Thymus (tissue), 11 donors: ENCODE results near the gene SAMM50. TPM values are rescaled to one million over a fixed set of nuclear protein-coding genes. Genes with fewer than 3 reads are reported as not detected.

Source experiments
- DNase-seq, 9 donors: peaks; one replicate each; pipeline ENCODE4 v3.0.0-alpha.2; 2013; ENCODE audit warnings: low spot score in 9 of 9, low read depth in 6 of 9, missing footprints in 1 of 9
- H3K27ac ChIP-seq, 2 donors: one replicate each; pipeline ENCODE4 v1.5.1; 2013; ENCODE audit warnings: control low read depth in 1 of 2, low read depth in 1 of 2, low read length in 1 of 2, mild to moderate bottlenecking in 1 of 2, moderate library complexity in 1 of 2
- H3K27me3 ChIP-seq, 2 donors: one replicate each; pipeline ENCODE4 v1.5.1; 2013; ENCODE audit warnings: low read length in 1 of 2; ENCODE audit not compliant: control insufficient read depth in 2 of 2, insufficient read depth in 1 of 2
- H3K36me3 ChIP-seq, 2 donors: one replicate each; pipeline ENCODE4 v1.5.1; 2013; ENCODE audit warnings: low read length in 1 of 2, mild to moderate bottlenecking in 1 of 2, moderate library complexity in 1 of 2; ENCODE audit not compliant: control insufficient read depth in 2 of 2, insufficient read depth in 2 of 2
- H3K4me1 ChIP-seq, 2 donors: one replicate each; pipeline ENCODE4 v1.5.1; 2013; ENCODE audit warnings: low read length in 2 of 2; ENCODE audit not compliant: control insufficient read depth in 2 of 2, insufficient read depth in 2 of 2
- H3K4me3 ChIP-seq, 2 donors: one replicate each; pipeline ENCODE4 v1.5.1; 2013; ENCODE audit warnings: low read length in 2 of 2, control low read depth in 1 of 2, mild to moderate bottlenecking in 1 of 2
- H3K9me3 ChIP-seq, 2 donors: one replicate each; pipeline ENCODE4 v1.5.1; 2013; ENCODE audit warnings: low read length in 1 of 2, mild to moderate bottlenecking in 1 of 2; ENCODE audit not compliant: control insufficient read depth in 2 of 2, insufficient read depth in 1 of 2
- WGBS: extraction: QIAGEN DNeasy Blood & Tissue Kit; methylation state at CpG from one replicate; pipeline ENCODE4 v1.1.7; 2013; 5-methylcytosine and 5-hydroxymethylcytosine counted together
- polyA plus RNA-seq: library from polyadenylated mRNA; stranded (reverse); fragments of 200-250 nt; gene quantifications from one replicate; pipeline ENCODE4 v1.2.3, GENCODE V29; 2013
- total RNA-seq: library from RNA; stranded (reverse); fragments of 120-200 nt; gene quantifications from one replicate; pipeline ENCODE4 v1.2.4, GENCODE V29; 2013
- donor health status: healthy.

The SAMM50 gene
- total and polyA plus RNA-seq, 2 donors = 25.8 to 43.9 TPM

- no peaks in the 10 kb centered on the region for H3K4me1 ChIP-seq
- H3K9me3 ChIP-seq = no peaks in the 10 kb centered on the region
- H3K27ac ChIP-seq = no peak overlapping the region
- no peaks in the 10 kb centered on the region for H3K27me3 ChIP-seq
- 98% methylated on average over 17 of the region's 17 CpGs for WGBS
- H3K36me3 ChIP-seq = peaks cover 51 to 70% of the 10 kb centered on the region in 2 donors
- no peak for DNase-seq
- H3K4me3 ChIP-seq = no peak overlapping the region
These were observed 25.8 kb downstream of the SAMM50 start for GRCh38 chr22:43980996-43981395.

- no peak overlapping the region for H3K4me3 ChIP-seq
- no peak overlapping the region for H3K27ac ChIP-seq
- H3K36me3 ChIP-seq = peaks cover 39 to 55% of the 10 kb centered on the region in 2 donors
- H3K27me3 ChIP-seq = no peaks in the 10 kb centered on the region
- no peak for DNase-seq
- no peaks in the 10 kb centered on the region for H3K9me3 ChIP-seq
- H3K4me1 ChIP-seq = no peaks in the 10 kb centered on the region
- 99% methylated on average over 16 of the region's 16 CpGs for WGBS
These were observed 28.6 kb downstream of the SAMM50 start for GRCh38 chr22:43983808-43984207.

- Histone ChIP-seq H3K4me1 (no peaks in the 10 kb centered on the region), H3K27ac (no peak overlapping the region), H3K9me3 (no peaks in the 10 kb centered on the region), H3K27me3 (no peaks in the 10 kb centered on the region), H3K4me3 (no peak overlapping the region), H3K36me3 (peaks cover 43 to 55% of the 10 kb centered on the region in 2 donors)
- 95% methylated on average over 12 of the region's 12 CpGs for WGBS
- DNase-seq = no peak
These were observed 30.3 kb downstream of the SAMM50 start for GRCh38 chr22:43985532-43985931.

- Histone ChIP-seq H3K4me1 (no peaks in the 10 kb centered on the region), H3K27ac (no peak overlapping the region), H3K9me3 (no peaks in the 10 kb centered on the region), H3K4me3 (no peak overlapping the region), H3K27me3 (no peaks in the 10 kb centered on the region), H3K36me3 (peaks cover 49 to 66% of the 10 kb centered on the region in 2 donors)
- no peak for DNase-seq
- 90% methylated on average over 8 of the region's 8 CpGs for whole genome bisulfite sequencing
These were observed 33.0 kb downstream of the SAMM50 start for GRCh38 chr22:43988116-43988820.

- H3K36me3 ChIP-seq = peaks cover 47 to 65% of the 10 kb centered on the region in 2 donors
- H3K27me3 ChIP-seq = no peaks in the 10 kb centered on the region
- H3K27ac ChIP-seq = no peak overlapping the region
- WGBS = 97% methylated on average over 10 of the region's 10 CpGs
- H3K4me1 ChIP-seq = no peaks in the 10 kb centered on the region
- H3K9me3 ChIP-seq = no peaks in the 10 kb centered on the region
- no peak for DNase-seq
- no peak overlapping the region for H3K4me3 ChIP-seq
These were observed 33.7 kb downstream of the SAMM50 start for GRCh38 chr22:43988960-43989359.

- peaks cover 51 to 70% of the 10 kb centered on the region in 2 donors for H3K36me3 ChIP-seq
- H3K9me3 ChIP-seq = no peaks in the 10 kb centered on the region
- H3K27me3 ChIP-seq = no peaks in the 10 kb centered on the region
- WGBS = 97% methylated on average over 13 of the region's 13 CpGs
- DNase-seq = no peak
- no peaks in the 10 kb centered on the region for H3K4me1 ChIP-seq
- no peak overlapping the region for H3K27ac ChIP-seq
- no peak overlapping the region for H3K4me3 ChIP-seq
These were observed 34.8 kb downstream of the SAMM50 start for GRCh38 chr22:43990044-43990443.

GRCh38 chr22:43991316-43992020 lies 36.2 kb downstream of the SAMM50 start:
- no peaks in the 10 kb centered on the region for H3K9me3 ChIP-seq
- peaks cover 0 to 11% of the 10 kb centered on the region in 2 donors for H3K4me1 ChIP-seq
- H3K4me3 ChIP-seq = no peak overlapping the region
- no peak for DNase-seq
- no peaks in the 10 kb centered on the region for H3K27me3 ChIP-seq
- WGBS = 98% methylated on average over 11 of the region's 11 CpGs
- H3K36me3 ChIP-seq = peaks cover 55 to 62% of the 10 kb centered on the region in 2 donors
- no peak overlapping the region for H3K27ac ChIP-seq

- no peak for DNase-seq
- Histone ChIP-seq H3K27ac (no peak overlapping the region), H3K4me3 (no peak overlapping the region), H3K9me3 (no peaks in the 10 kb centered on the region), H3K36me3 (peaks cover 56 to 60% of the 10 kb centered on the region in 2 donors), H3K4me1 (peaks cover 0 to 11% of the 10 kb centered on the region in 2 donors), H3K27me3 (no peaks in the 10 kb centered on the region)
- 93% methylated on average over 16 of the region's 16 CpGs for WGBS
These were observed 37.1 kb downstream of the SAMM50 start for GRCh38 chr22:43992331-43992821.

- H3K9me3 ChIP-seq = no peaks in the 10 kb centered on the region
- no peak overlapping the region for H3K4me3 ChIP-seq
- H3K27ac ChIP-seq = no peak overlapping the region
- H3K27me3 ChIP-seq = no peaks in the 10 kb centered on the region
- H3K36me3 ChIP-seq = peaks cover 59 to 60% of the 10 kb centered on the region in 2 donors
- H3K4me1 ChIP-seq = peaks cover 0 to 11% of the 10 kb centered on the region in 2 donors
- DNase-seq = peak; percentile 16 to 72 (median 45)
- 45% methylated on average over 20 of the region's 20 CpGs for WGBS
These were observed 38.0 kb downstream of the SAMM50 start for GRCh38 chr22:43993072-43993760.
